HCT116 (cell line): ENCODE measurements around the gene AGPS.

Source experiments
- CTCF ChIP-seq, 3 experiments: fragments of 200-600 bp in 1 of 3; sonication (generic) in 1 of 3; IDR thresholded peaks in 2 of 3; conservative IDR thresholded peaks in 1 of 3; 2 replicates each; pipeline ENCODE4 v1.5.1; 2012 to 2017; ENCODE audit warnings: low read depth in 2 of 3, low read length in 2 of 3, antibody characterized with exemption in 1 of 3, borderline replicate concordance in 1 of 3, control low read depth in 1 of 3, mild to moderate bottlenecking in 1 of 3, mixed read lengths in 1 of 3, mixed run types in 1 of 3, moderate library complexity in 1 of 3; ENCODE audit not compliant: insufficient read depth in 1 of 3
- EZH2 ChIP-seq: fragments of 200-600 bp; sonication (generic); IDR thresholded peaks from 2 replicates; pipeline ENCODE4 v1.6.1; 2017; ENCODE audit warnings: antibody characterized with exemption, mixed run types
- EZH2phosphoT487 ChIP-seq: fragments of 200-600 bp; IDR thresholded peaks from 2 replicates; pipeline ENCODE4 v1.6.1; 2018; ENCODE audit warnings: antibody characterized with exemption, borderline replicate concordance
- POLR2A ChIP-seq: IDR thresholded peaks from 2 replicates; pipeline ENCODE4 v1.7.0; 2011; ENCODE audit warnings: borderline replicate concordance; ENCODE audit not compliant: insufficient read depth, insufficient read length; ENCODE audit errors: extremely low read depth
- SIN3A ChIP-seq: IDR thresholded peaks from 2 replicates; pipeline ENCODE4 v1.6.1; 2012; ENCODE audit warnings: low read depth
- SRF ChIP-seq: IDR thresholded peaks from 2 replicates; pipeline ENCODE4 v1.6.1; 2012; ENCODE audit warnings: low read depth
- TCF7L2 ChIP-seq: IDR thresholded peaks from 2 replicates; pipeline ENCODE4 v1.7.0; 2011; ENCODE audit warnings: borderline replicate concordance, inconsistent platforms; ENCODE audit not compliant: insufficient read depth, insufficient read length; ENCODE audit errors: extremely low read depth
- ZBTB33 ChIP-seq: IDR thresholded peaks from 2 replicates; pipeline ENCODE4 v1.6.1; 2011; ENCODE audit warnings: mild to moderate bottlenecking, low read length, moderate library complexity; ENCODE audit not compliant: insufficient replicate concordance; ENCODE audit errors: extremely low read depth
- ZNF274 ChIP-seq: fragments of 200-500 bp; sonication (Bioruptor generic); IDR thresholded peaks from 2 replicates; pipeline ENCODE4 v1.6.1; 2014; ENCODE audit warnings: mild to moderate bottlenecking, low read depth, low read length, inconsistent platforms

GRCh38 chr2:177542396-177542795, 149.8 kb downstream of the AGPS start:
- TF ChIP-seq CTCF (IDR thresholded peaks at IDR 0.05 in 2 of 3, conservative IDR thresholded peaks at IDR 0.05 in 1 of 3; ENCODE audit: borderline replicate concordance in 1 of 3, insufficient read depth in 1 of 3, low read depth in 2 of 3, low read length in 2 of 3) (no peak), ZBTB33 (no peak), EZH2phosphoT487 (no peak), SRF (no peak), EZH2 (no peak), TCF7L2 (no peak), SIN3A (no peak), ZNF274 (no peak), POLR2A (no peak)
